ENCODE results near the gene SLC35E3. TPM values are rescaled to one million over a fixed set of nuclear protein-coding genes. Genes with fewer than 3 reads are reported as not detected.
A peak's percentile ranks its signal among the peaks of the same experiment; 100 is the strongest.

The SLC35E3 gene
- total RNA-seq, 4 donors from 2014 or later = 1.6 to 8.1 (median 4.6) TPM

GRCh38 chr12:68786929-68787328 lies 41.0 kb downstream of the SLC35E3 start:
- H3K4me3 ChIP-seq = no peak overlapping the region
- WGBS, 2 donors (ENCODE audit: low coverage in 1 of 2) = 58 to 75% methylated on average over 2 of the region's 2 CpGs
- no peaks in the 10 kb centered on the region for H3K27me3 ChIP-seq
- peak overlapping the region; percentile 49 to 64 (median 56) for H3K27ac ChIP-seq
- in situ Hi-C loops (cut with MboI; ENCODE audit: low pct_ligation_motif_present in 1 of 4, low pct_unique_long_range_greater_than_20kb in 1 of 4, low sequenced_read_pairs in 3 of 4) (no loop called here), intact Hi-C loops (cut with DNase I; ENCODE audit: low total_unique reads) (no loop called here)
- TF ChIP-seq POLR2A (IDR thresholded peaks at IDR 0.05) = no peak
- TF ChIP-seq CTCF (IDR thresholded peaks at IDR 0.05) = peak in 1 of 5 experiments; percentile 10
- no peak for DNase-seq
- H3K36me3 ChIP-seq = no peaks in the 10 kb centered on the region
- peaks cover 0 to 11% (median 5%) of the 10 kb centered on the region in 4 donors for H3K4me1 ChIP-seq
- H3K9me3 ChIP-seq = no peaks in the 10 kb centered on the region

DNA sequence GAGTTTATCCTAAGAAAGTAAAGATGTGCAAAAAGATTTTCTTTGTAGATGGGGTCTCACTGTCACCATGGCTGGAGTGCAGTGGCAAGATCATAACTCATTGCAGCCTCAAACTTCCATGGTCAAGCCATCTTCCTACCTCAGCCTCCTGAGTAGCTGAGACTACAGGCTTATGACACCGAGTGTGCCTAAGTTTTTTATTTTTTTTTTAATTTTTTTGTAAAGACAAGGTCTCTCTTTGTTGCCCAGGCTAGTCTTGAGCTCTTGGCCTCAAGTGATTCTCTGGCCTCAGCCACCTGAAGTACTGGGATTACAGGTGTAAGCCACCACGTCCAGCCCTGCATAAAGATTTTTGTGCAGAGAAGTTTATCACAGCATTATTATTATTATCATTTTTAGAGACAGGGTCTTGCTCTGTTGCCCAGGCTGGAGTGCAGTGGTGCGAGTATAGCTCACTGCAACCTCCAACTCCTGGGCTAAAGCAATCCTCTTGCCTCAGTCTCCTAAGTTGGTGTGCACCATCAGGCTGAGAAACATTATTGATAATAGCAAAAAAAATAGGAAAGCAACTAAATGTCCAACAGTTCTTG lies 42.7 kb downstream of the SLC35E3 start:
- in situ Hi-C loops (cut with MboI; ENCODE audit: low pct_ligation_motif_present in 1 of 4, low pct_unique_long_range_greater_than_20kb in 1 of 4, low sequenced_read_pairs in 3 of 4) (no loop called here), intact Hi-C loops (cut with DNase I; ENCODE audit: low total_unique reads) (no loop called here)
- Histone ChIP-seq H3K27ac (no peak overlapping the region), H3K36me3 (no peaks in the 10 kb centered on the region), H3K9me3 (no peaks in the 10 kb centered on the region), H3K27me3 (no peaks in the 10 kb centered on the region), H3K4me3 (no peak overlapping the region), H3K4me1 (peaks cover 0 to 11% (median 5%) of the 10 kb centered on the region in 4 donors)
- DNase-seq = no peak
- no peak for TF ChIP-seq POLR2A (IDR thresholded peaks at IDR 0.05)
- TF ChIP-seq POLR2AphosphoS5 (IDR thresholded peaks at IDR 0.05) = no peak
- TF ChIP-seq EP300 (IDR thresholded peaks at IDR 0.05; ENCODE audit: low read depth) = no peak
- no peak for TF ChIP-seq CTCF (IDR thresholded peaks at IDR 0.05)
- 94 to 100% methylated on average over 1 to 3 of the region's 3 CpGs for WGBS, 2 donors (ENCODE audit: low coverage in 1 of 2)

- no peak for TF ChIP-seq CTCF (IDR thresholded peaks at IDR 0.05)
- no peak for TF ChIP-seq POLR2AphosphoS5 (IDR thresholded peaks at IDR 0.05)
- TF ChIP-seq EP300 (IDR thresholded peaks at IDR 0.05; ENCODE audit: low read depth) = no peak
- TF ChIP-seq POLR2A (IDR thresholded peaks at IDR 0.05) = no peak
- WGBS, 2 donors (ENCODE audit: low coverage in 1 of 2) = 89 to 91% methylated on average over 9 to 14 of the region's 14 CpGs
- no peak for DNase-seq
- intact Hi-C loops (cut with DNase I; ENCODE audit: low total_unique reads) (no loop called here), in situ Hi-C loops (cut with MboI; ENCODE audit: low pct_ligation_motif_present in 1 of 4, low pct_unique_long_range_greater_than_20kb in 1 of 4, low sequenced_read_pairs in 3 of 4) (no loop called here)
- H3K36me3 ChIP-seq = no peaks in the 10 kb centered on the region
- H3K4me1 ChIP-seq = peaks cover 0 to 11% (median 5%) of the 10 kb centered on the region in 4 donors
- no peaks in the 10 kb centered on the region for H3K27me3 ChIP-seq
- H3K9me3 ChIP-seq = no peaks in the 10 kb centered on the region
- H3K4me3 ChIP-seq = no peak overlapping the region
- H3K27ac ChIP-seq = no peak overlapping the region
Observed at GRCh38 chr12:68789144-68789878, 43.3 kb downstream of the SLC35E3 start.

GRCh38 chr12:68790081-68790951 lies 44.3 kb downstream of the SLC35E3 start:
- Histone ChIP-seq H3K9me3 (no peaks in the 10 kb centered on the region), H3K27me3 (no peaks in the 10 kb centered on the region), H3K36me3 (no peaks in the 10 kb centered on the region), H3K4me3 (no peak overlapping the region), H3K27ac (no peak overlapping the region), H3K4me1 (peaks cover 0 to 11% (median 5%) of the 10 kb centered on the region in 4 donors)
- DNase-seq = no peak
- WGBS, 2 donors (ENCODE audit: low coverage in 1 of 2) = 90 to 96% methylated on average over 7 to 13 of the region's 13 CpGs
- TF ChIP-seq POLR2AphosphoS5 (IDR thresholded peaks at IDR 0.05) = no peak
- TF ChIP-seq CTCF (IDR thresholded peaks at IDR 0.05) = no peak
- intact Hi-C loops (cut with DNase I; ENCODE audit: low total_unique reads) = no loop called here
- in situ Hi-C loops (cut with MboI; ENCODE audit: low pct_ligation_motif_present in 1 of 4, low pct_unique_long_range_greater_than_20kb in 1 of 4, low sequenced_read_pairs in 3 of 4) = no loop called here

All from transverse colon (tissue), 4 donors.